ENCODE measurements around the gene XRN2.
"Not testable (repeated sequence)": the region's sequence is repeated elsewhere in the genome, so short reads cannot be mapped to it uniquely, and the experiment has no call there.

Gene XRN2

DNA sequence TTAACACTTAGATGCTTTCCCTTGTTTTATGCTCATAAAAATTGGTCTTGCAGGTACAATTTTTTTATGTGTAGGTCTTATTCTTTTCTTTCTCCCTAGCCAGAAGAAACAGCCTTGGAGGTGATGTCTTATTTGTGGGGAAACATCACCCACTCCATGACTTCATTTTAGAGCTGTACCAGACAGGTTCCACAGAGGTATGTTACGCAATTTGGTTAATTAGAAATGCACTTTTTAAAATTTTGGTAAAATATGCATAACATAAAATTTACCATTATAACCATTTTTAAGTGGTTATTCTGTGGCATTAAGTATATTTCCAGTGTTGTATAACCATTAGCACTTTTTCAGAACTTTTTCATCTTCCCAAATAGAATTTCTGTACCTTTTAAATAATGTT, 52.9 kb downstream of the XRN2 start:
- DNase-seq, result no peak

DNA sequence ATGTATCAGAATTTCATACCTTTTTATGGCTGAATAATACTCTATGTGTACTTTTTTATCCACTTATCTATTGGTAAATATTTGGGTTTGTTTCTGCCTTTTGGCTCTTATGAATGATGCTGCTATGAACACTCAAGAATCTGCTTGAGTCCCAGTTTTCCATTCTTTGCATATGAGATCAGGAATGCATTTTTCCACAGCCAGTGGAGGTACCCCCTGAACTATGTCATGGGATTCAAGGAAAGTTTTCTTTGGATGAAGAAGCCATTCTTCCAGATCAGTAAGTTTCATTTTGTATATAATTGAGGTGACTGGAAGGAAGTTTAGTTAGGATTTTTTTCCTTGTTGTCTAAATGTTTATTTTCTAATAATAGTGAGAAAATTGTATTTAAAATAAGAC, 53.3 kb downstream of the XRN2 start:
- no peak for DNase-seq

DNA sequence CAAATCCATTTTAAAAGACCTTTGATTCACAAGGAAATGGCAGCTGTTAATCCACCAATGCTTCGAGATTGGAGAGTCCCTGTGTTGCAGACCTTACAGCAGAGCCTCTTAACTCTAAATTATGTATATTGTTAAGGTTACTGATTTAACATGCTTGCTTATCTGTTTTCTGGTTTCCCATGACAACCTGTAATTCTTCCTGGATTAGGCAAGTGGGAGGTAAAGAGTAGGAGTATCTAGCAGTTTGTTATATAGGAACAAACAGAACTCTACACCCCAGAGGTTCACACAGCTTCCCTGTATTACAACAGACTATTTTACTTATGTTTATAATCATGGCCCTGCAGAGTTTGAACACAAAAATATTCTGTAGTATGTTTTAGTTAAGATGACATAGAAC, 54.7 kb downstream of the XRN2 start:
- DNase-seq, result no peak

DNA sequence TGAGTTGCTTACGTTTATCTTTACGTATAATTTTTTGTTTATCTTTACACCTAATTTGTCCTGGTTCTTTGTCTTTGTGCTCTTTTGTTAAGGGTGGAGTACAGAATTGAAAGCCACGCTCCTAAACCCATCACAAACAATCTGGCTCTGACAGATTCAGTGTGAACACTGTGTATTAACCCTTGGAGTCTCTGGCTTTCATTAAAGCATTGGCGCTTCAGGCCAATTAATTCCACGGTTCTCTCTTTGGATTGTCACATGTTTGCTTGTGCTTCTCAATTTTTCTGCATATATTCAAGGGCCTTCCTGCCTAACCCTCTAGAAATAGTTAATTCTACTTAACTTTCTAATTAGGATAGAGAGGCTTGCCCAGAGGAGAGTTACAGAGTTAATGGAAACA, 55.6 kb downstream of the XRN2 start:
- DNase-seq, result no peak

DNA sequence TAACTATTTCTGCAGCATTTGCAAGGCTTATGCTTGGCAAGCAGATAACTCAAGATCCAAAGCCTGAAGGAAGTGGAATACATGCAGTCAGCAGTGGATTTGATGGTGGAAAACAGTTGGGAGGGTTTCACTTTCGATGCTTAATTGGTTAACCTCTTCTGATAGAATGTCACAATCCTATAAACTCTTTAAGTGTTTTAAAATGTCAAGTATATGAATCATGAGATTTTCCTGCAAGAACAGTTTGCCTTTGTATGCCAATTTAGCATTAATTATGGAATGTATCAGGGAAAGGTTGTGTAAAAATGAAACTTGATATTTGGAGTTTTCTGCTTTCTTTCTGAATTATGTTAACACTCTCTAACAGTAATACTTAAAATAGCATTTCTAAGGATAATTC, 57.6 kb downstream of the XRN2 start:
- DNase-seq, result no peak

DNA sequence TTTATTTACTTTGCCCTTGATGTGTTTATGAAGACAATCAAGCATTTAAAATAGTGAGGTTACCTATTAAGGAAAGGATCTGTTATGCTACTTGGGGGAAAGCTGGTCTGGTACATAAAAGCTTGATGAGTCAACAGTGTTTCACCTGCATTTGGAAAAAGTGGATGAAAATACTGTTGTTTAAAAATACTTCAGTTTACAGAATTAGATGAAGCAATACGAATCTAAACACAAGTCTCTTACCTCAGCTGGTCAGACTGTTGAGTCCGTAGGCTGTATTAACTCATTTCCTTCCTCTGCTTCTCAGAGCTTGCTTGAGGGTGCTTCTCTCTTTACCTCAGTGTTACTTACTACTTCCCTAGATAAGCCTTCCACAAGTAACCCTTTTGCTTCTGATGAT, 58.1 kb downstream of the XRN2 start:
- DNase-seq, result no peak

DNA sequence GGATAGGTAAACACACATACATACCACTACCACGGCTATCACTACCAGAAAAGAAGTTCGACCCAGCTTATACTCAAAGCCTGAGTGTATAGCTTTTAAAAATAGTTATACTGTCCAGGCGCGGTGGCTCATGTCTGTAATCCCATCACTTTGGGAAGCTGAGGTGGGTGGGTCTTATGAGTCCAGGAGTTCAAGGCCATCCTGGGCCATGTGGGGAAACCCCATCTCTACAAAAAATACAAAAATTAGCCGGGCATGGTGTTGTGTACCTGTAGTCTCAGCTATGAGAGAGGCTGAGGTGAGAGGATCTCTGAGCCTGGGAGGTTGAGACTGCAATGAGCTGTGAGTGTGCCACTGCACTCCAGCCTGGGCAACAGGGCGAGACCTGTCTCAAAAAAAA, 61.3 kb downstream of the XRN2 start:
- DNase-seq, result no peak

DNA sequence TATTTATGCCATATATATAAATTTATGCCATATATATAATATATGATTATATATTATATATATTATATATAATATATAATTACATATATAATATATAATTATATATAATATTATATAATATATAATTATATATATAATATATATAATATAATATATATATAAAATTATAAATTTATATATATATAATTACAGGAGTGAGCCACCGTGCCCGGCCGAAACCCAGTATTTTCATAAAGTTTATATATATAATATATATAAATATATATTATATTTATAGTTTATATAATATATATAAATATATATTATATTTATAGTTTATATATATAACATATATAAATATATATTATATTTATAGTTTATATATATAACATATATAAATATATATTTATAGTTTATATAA, 62.6 kb downstream of the XRN2 start:
- DNase-seq, result no peak

DNA sequence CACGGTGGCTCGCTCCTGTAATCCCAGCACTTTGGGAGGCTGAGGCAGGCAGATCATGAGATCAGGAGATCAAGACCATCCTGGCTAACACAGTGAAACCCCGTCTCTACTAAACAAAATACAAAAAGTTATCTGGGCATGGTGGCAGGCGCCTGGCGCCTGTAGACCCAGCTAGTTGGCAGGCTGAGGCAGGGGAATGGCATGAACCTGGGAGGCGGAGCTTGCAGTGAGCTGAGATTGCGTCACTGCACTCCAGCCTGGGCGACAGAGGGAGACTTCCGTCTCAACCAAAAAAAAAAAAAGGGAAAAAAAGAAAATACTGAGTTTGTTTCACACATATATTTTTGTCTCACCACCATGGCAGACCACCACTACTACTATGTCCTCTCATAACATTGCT, 63.1 kb downstream of the XRN2 start:
- DNase-seq, result not testable (repeated sequence)

DNA sequence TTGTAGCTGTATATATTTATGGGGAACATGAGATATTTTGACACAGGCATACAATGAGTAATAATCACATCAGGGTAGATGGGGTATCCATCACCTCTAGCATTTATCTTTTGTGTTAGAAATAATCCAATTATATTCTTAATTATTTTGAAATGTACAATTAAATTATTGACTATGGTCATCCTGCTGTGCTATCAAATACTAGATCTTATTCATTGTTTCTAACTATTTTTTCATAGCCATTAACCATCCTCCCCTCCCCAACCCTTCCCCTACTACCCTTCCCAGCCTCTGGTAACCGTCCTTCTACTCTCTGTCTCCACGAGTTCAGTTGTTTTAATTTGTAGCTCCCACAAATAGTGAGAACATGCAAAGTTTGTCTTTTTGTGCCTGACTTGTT, 65.7 kb downstream of the XRN2 start:
- DNase-seq, result no peak

DNA sequence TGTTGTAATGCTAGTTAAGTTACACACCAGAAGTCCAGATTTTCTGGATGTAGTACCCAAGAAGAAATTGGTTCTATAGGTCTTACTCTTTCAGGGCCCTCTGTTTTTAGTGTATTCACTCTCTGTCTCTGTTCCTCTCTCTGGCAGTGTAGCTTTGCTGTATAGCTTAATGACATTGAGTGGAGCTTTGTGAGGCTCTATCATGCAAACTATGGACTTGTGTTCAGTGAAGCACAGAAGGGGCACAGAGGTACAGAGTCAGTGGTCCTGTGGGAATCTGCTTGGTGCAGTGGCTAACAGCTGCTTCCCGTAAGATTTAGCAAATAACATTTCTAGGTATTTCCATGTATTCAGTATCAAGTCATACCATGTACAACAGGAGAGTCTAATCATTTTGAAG, 68.1 kb downstream of the XRN2 start:
- no peak for DNase-seq

DNA sequence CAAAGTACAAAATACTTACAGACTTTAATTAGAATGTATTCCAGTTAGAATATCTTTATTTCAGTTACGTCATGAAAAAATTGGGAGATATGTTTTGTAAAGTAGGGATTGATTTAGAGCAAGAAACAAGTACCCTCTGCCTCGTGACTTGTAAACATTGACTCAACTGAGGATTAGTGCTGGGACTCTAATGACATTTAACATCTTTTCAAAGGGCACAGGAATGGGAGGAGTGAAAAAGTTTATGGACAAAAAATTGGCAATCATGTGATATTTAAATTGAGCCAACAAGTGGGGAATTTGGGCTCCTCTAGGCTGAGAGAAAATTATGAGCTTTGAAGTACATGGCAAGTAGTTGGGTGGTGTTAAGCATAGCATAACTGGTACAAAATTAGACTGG, 68.9 kb downstream of the XRN2 start:
- no peak for DNase-seq

DNA sequence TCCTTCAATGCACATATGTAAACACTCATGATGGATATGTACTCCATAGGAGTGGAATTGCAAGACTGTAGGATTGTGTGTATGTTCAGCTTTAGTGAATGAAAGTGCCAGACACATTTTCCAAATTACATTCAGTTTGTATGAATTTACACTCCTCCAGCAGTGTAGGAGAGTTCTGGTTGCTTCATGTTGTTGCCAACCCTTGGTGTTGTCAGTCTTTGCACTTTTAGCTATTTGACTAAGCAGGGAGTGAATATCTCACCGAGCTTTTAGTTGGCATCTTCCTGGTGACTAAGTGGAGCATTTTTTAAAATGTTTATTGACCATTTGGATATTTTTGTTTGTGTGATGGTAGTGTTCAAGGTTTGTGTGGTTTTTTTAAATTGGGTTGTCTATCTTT, 70.3 kb downstream of the XRN2 start:
- no peak for DNase-seq

DNA sequence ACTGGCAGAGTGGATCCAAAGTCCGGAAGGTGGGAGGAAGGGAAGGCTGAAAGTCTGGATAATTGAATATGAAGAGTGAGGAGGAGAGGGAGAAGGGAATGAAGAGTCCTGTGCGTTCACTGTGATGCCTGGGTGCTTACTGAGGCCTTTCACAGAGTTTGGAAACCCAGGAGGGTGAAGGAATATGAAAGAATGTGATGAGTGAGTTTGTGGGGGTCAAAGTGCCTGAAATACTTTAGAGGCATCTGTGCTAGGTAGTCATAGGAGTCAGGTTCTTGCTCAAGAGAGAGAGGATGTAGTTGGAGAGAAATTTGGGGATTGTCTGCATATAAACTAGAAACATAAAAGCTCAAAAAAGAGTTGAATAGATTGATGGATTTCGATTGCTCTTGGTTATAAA, 73.5 kb downstream of the XRN2 start:
- no peak for DNase-seq

DNA sequence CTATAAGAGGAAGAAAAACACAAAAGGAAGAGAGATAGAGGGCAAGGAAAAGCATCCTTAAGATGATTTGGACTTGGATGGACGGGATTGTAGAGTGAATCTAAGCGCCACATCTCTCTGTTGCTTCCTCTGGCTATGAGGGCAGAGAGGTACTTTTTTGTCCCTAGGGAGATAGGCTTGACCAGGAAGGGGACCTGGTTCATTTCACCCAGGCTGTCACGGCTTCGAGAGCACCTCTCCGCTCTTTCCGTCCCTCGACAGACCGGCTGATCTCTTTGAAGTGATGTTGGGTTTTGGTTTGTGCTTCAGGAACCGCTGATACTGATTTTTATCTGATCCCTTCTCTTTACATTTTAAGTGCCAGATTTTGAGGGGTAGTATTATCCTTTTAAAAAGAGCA, 74.6 kb downstream of the XRN2 start:
- DNase-seq, result no peak

DNA sequence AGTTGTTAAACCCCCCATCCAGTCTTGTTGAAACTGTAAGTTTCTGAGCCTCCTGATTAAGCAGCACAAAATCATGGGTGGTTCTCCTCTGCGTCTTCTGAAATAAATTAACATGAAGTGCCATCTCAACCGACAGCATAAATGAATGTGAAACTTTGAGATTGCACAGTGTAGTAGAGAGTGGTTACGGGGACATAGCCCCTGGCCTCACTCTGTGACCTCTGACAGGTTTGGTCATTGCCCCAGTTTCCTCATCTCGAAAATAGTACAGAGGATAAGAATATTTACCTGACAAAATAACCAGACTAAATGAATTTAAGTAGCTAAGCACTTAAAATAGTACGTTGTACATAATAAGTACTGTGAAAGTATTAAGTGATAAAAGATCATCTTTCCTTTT, 75.1 kb downstream of the XRN2 start:
- DNase-seq, result no peak

DNA sequence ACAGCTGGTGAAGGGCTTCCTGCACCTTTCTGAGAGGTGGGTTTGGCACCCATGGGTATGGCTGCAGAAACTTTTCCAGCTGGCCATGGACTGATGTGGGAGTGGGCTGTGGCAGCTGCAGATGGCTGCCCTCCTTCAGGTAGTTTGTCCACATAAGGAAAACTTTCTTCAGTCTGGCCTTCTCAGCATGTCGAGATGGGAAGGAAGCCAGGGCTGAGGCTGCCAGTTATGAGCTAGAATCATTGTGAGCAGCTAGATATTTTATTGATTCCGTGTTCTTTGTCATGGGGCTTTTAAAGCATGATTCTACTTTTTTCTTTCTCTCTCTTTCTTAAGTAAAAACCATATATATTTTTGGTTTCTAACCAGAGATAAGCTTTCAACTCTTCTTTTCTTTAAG, 77.6 kb downstream of the XRN2 start:
- no peak for DNase-seq

DNA sequence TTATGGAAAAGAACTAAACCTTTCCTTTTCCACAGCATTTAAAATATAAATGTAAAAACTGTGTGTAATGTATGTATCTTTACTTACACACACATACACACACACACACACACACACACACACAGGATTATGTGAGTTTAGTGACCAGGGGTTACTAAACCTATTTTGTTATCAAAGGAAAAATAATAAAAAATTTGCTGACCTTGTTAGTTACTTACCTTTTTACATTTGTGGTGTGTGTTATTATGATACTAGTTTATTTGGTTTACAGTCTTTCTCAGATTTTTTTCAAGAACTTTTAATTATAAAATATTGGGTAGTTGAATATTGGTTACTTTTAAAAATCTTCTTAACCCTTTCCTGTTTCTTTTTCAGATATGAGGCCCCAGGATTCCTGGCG, 78.5 kb downstream of the XRN2 start:
- DNase-seq, result no peak

DNA sequence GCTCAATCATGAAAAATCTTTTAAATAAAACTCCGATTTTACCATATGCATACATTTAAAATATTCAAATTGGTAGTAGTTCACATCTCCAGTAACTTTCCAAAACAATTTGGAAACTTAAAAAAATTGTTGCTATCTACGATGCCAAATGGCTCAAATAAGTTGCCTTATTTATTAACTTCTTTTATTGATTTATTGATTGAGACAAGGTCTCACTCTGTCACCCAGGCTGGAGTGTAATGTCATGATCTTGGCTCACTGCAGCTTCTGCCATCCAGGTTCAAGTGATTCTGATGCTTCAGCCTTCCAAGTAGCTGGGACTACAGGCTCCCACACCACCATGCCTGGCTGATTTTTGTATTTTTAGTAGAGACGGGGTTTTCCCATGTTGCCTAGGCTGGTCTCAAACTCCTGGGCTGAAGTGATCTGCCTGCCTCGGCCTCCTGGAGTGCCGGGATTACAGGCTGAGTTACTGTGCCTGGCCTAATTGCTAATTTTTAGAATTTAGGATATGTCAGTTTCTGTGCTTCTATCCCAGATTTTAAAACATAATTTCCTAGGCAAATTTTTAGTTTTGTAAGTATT, 81.3 kb downstream of the XRN2 start:
- DNase-seq, result no peak

DNA sequence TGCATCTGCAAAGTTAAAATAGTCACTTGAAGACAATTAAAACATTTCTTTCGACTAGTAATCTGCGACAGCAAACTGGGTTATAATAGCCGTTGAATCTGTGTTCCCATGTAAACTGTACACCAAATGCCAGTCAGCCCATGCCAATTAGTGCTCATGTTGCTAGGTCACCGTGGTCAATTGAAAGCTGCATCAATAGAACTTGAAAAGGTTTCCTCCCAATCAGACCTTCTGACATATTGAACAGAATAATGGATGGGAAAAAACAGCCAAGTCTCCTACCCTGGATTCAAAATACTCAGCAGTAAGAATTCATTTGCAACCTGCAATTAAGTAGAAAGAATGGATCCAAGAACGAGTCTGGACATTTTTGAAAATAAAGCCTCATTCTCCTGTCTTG, 83.0 kb downstream of the XRN2 start:
- no peak for DNase-seq

DNA sequence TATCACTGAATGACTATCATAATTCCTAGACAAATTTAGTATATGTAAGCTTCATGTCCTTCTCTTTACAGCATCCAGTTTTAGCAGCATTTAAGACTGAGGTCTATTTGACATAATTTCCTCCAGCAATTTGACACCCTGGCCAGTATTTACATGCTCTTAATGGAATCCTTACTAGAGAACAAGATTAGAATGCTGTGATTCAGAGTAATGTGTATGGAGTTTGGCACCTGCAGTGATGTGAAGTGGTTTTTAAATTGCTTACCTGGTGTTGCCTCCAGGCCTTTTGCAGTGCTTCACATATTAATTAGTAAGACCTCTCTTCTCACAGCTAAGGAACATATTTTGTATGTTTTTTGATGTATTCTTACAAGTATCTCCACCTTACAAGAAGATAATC, 84.4 kb downstream of the XRN2 start:
- no peak for DNase-seq

DNA sequence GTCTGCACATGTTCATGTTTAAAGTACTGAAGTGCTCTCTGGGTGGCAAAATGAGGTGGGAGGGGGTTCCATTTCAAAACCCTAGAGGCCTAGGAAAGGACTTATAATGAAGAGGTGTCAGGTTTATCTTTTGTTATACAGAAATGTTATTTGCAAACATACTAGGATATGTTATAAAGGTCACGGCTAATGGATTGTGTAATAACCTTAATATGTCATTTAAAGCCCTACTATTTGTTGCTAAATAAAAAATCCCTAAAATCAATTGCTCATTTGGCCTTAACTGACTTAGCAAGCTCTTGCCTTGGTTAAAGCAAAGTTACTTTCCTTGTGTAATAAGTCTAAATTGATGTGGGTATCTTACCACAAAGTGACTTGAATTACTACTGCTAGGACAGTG, 85.4 kb downstream of the XRN2 start:
- no peak for DNase-seq

DNA sequence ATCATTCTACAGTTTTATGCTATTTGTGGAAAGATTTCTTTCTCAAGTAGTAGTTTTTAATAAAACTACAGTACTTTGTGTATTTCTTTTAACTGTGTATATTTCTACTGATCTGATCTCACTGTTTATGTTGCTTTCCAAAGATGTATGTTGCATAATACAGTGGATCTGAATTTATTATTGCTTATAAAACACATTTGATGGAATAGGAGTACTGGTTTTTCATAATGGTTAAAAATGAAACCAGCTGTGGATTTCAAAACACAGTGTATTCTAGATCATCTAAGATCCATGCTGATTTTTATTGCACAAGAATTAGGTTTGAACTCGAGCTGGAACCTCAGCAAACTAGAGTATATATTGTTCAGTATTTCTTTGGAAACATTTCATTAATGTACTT, 86.2 kb downstream of the XRN2 start:
- no peak for DNase-seq

DNA sequence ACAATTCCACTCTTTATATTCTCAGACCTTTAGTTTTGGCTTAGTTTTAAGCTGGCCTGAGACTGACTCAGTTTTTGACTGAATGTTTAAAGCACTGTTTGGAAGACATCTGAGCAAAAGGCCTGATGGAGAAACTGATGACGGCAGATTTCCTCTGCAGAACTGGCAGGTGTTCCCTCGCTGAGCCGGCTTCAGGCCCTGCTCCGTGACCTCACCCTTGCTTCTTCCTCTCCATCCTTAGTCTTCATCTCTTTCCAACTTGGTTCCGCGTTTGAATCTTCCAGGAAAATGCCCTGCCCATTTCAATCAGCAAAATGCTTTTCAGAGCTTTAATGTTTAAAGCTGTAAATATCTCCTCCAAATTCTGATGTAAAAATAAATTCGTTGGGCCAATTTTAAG, 87.6 kb downstream of the XRN2 start:
- no peak for DNase-seq

DNA sequence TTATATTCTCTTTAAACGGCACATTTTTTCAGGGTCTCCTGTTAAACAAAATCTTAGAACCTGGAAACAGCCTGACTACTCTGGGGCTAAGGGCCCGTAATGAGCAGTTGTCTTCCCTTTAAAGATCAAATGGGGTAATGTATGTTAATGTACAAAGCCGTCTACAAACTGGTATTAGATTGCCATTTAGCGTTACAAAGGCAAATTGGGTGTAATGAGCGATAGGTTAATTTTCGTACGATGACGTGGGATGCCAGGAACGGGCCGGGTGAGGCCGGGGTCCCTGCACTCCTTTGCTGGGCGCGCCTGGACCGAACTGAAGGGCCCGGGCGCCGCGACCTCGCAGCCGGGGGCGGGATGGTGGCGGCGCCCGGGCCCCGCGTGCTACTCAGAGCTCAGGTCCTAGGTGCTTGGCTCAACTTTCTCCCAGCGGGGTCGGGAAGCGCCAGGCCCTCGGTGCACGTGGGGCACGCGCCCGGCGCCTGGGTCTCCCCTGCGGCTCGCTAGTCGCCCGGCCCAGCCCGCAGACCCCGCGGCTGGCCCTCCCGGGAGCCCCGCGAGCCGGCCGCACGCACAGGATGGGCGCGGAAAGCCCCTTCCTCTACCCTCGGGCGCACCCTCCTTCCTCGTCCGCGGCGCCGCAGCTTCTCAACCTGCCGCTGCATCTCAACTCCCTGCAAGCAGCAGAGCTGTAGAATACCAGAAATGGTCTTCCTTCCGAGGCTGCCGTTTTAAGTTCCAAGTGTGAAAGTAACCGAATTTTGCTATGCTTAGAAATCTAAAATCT, 88.2 kb downstream of the XRN2 start:
- DNase-seq, result no peak

Measured in NCI-H524 (cell line).